Pancreas (tissue), 10 donors: ENCODE results near the gene CYP4F8. TPM values are rescaled to one million over a fixed set of nuclear protein-coding genes. Genes with fewer than 3 reads are reported as not detected.
"Not testable (repeated sequence)": the region's sequence is repeated elsewhere in the genome, so short reads cannot be mapped to it uniquely, and the experiment has no call there.

ENCODE experiments used
- ATAC-seq, 4 donors: fragments of 200-7000 bp; cut with Tn5 transposase; one replicate each; pipeline versions ENCODE4 v1.8.0 to v1.9.1; 2020; ENCODE audit warnings: mild to moderate bottlenecking in 4 of 4, moderate library complexity in 4 of 4
- DNase-seq, 6 donors: peaks; one replicate each; pipeline ENCODE4 v3.0.0-alpha.2; 2020
- FAIRE-seq: peaks from 2 replicates; lab custom pipeline; 2012; peaks lifted over from hg19 to GRCh38; lab: Jason Lieb, UNC
- H3K27ac ChIP-seq, 4 donors: fragments of 200-600 bp; sonication (generic); 1 replicate in 3 of 4; 2 replicates in 1 of 4; pipeline versions ENCODE4 v1.5.0 to v1.8.0; 2020
- H3K27me3 ChIP-seq, 4 donors: fragments of 200-600 bp; one replicate each; pipeline ENCODE4 v1.8.0; 2021
- H3K36me3 ChIP-seq, 3 donors: fragments of 200-600 bp; sonication (generic) in 1 of 3; one replicate each; pipeline versions ENCODE4 v1.5.0 to v1.8.0; 2020 to 2021
- H3K4me1 ChIP-seq, 3 donors: fragments of 200-600 bp; one replicate each; pipeline ENCODE4 v1.8.0; 2021
- H3K4me3 ChIP-seq, 4 donors: fragments of 200-600 bp; sonication (generic) in 2 of 4; one replicate each; pipeline versions ENCODE4 v1.5.0 to v1.8.0; 2020 to 2021
- H3K9me3 ChIP-seq, 4 donors: fragments of 200-600 bp; one replicate each; pipeline ENCODE4 v1.8.0; 2021
- CTCF ChIP-seq, 4 donors: fragments of 200-600 bp; sonication (generic) in 3 of 4; IDR thresholded peaks; one replicate each; pipeline versions ENCODE4 v1.5.0 to v1.8.0; 2021; ENCODE audit warnings: antibody characterized with exemption in 4 of 4
- WGBS, 2 donors: extraction: QIAGEN DNeasy Blood & Tissue Kit; methylation state at CpG; one replicate each; pipeline ENCODE4 v1.1.7; 2013; 5-methylcytosine and 5-hydroxymethylcytosine counted together
- intact Hi-C, 3 donors: fragments of 100-400 bp; cut with DNase I; formaldehyde crosslinking; loops; one replicate each; pipeline versions ENCODE4 v1.11.1 to v1.14.2; 2022
- polyA plus RNA-seq, 2 donors: library from polyadenylated mRNA; stranded (reverse); fragments of 200-250 nt; gene quantifications; one replicate each; pipeline ENCODE4 v1.2.3, GENCODE V29; 2013
- total RNA-seq, 6 donors: library from RNA; stranded (reverse); fragmentation: NEBNext Ultra II Directional in 4 of 6; extraction: Animal tissue kit (Norgen Biotek cat#: 25700) in 4 of 6; gene quantifications; one replicate each; pipeline versions ENCODE4 v1.2.1 to v1.2.4, GENCODE V29; 2021 to 2023
- donor health status: healthy with polysubstance abuse.
- donor health status: DM: no; HTN: no; CAD: no; lungs with moderate emphysema.
- donor health status: DM: no; HTN: no; CAD: no.
- donor health status: control.
- donor health status: control.
- donor health status: Bipolar disorder and iron deficiency.
- donor health status: DM: yes; HTN: yes; CAD: no.
- donor health status: DM: no; HTN: no; CAD: no.
- donor health status: DM: no; HTN: no; CAD: no.
- donor health status: DM: yes; HTN: yes; CAD: no.

Gene CYP4F8
- total and polyA plus RNA-seq, 8 donors: not detected

- no peaks in the 10 kb centered on the region for H3K27me3 ChIP-seq
- H3K9me3 ChIP-seq: no peaks in the 10 kb centered on the region
- H3K36me3 ChIP-seq: no peaks in the 10 kb centered on the region
- no peak for TF ChIP-seq CTCF (IDR thresholded peaks at IDR 0.05)
- WGBS, 2 donors: 32 to 36% methylated on average over 9 of the region's 9 CpGs
- H3K27ac ChIP-seq: no peak overlapping the region
- peak in 3 of 4 donors; percentile 45 to 57 (median 51) for ATAC-seq
- no peak for FAIRE-seq
- no peaks in the 10 kb centered on the region for H3K4me1 ChIP-seq
- H3K4me3 ChIP-seq: no peak overlapping the region
- intact Hi-C loops: no loop called here
- DNase-seq: peak in 1 of 6 donors; percentile 55
Measured at GRCh38 chr19:15673176-15673654, 58.2 kb downstream of the CYP4F8 start.

- FAIRE-seq (no peak), ATAC-seq (no peak), DNase-seq (no peak)
- no peaks in the 10 kb centered on the region for H3K4me1 ChIP-seq
- H3K27ac ChIP-seq: no peak overlapping the region
- intact Hi-C loops: no loop called here
- WGBS, 2 donors: 38 to 47% methylated on average over 2 to 3 of the region's 3 CpGs
- H3K36me3 ChIP-seq: no peaks in the 10 kb centered on the region
- H3K4me3 ChIP-seq: no peak overlapping the region
- H3K27me3 ChIP-seq: no peaks in the 10 kb centered on the region
- no peaks in the 10 kb centered on the region for H3K9me3 ChIP-seq
- TF ChIP-seq CTCF (IDR thresholded peaks at IDR 0.05): no peak
Measured at GRCh38 chr19:15675560-15675959, 60.5 kb downstream of the CYP4F8 start.

- FAIRE-seq: no peak
- H3K36me3 ChIP-seq: no peaks in the 10 kb centered on the region
Measured at GRCh38 chr19:15679089-15679488, 64.1 kb downstream of the CYP4F8 start.

GRCh38 chr19:15679865-15680264 lies 64.8 kb downstream of the CYP4F8 start:
- WGBS, 2 donors: 29 to 46% methylated on average over 4 of the region's 4 CpGs
- H3K27ac ChIP-seq, ATAC-seq, H3K27me3 ChIP-seq, FAIRE-seq, DNase-seq, H3K4me1 ChIP-seq, H3K9me3 ChIP-seq, H3K36me3 ChIP-seq, H3K4me3 ChIP-seq, intact Hi-C loops: not testable (repeated sequence)

More at GRCh38 chr19:15679089-15679488, 64.1 kb downstream of the CYP4F8 start:
- no peaks in the 10 kb centered on the region for H3K9me3 ChIP-seq
- H3K4me1 ChIP-seq: no peaks in the 10 kb centered on the region
- no peak for TF ChIP-seq CTCF (IDR thresholded peaks at IDR 0.05)
- ATAC-seq (no peak), DNase-seq (no peak)
- 7 to 11% methylated on average over 4 of the region's 4 CpGs for WGBS, 2 donors
- H3K27me3 ChIP-seq: no peaks in the 10 kb centered on the region
- H3K4me3 ChIP-seq: no peak overlapping the region
- H3K27ac ChIP-seq: no peak overlapping the region
- intact Hi-C loops: no loop called here

Other genes starting within 250 kb of the CYP4F8 start
- gene AKAP8, start 235.4 kb upstream of the CYP4F8 start, total RNA-seq: 10 to 100 TPM; 14.7 to 23.1 (median 16.5) TPM
- gene AKAP8, start 235.4 kb upstream of the CYP4F8 start, polyA plus RNA-seq: 10 to 100 TPM; 23.5 to 25.9 TPM
- 10 to 100 TPM; 32.7 to 74.8 (median 47.7) TPM for gene AKAP8L, start 196.2 kb upstream of the CYP4F8 start, total RNA-seq
- gene AKAP8L, start 196.2 kb upstream of the CYP4F8 start, polyA plus RNA-seq: 100 to 1,000 TPM; 167 to 239 TPM
- gene WIZ, start 165.3 kb upstream of the CYP4F8 start, total RNA-seq: 10 to 100 TPM; 11.0 to 20.7 (median 15.7) TPM
- 10 to 100 TPM; 15.5 to 23.2 TPM for gene WIZ, start 165.3 kb upstream of the CYP4F8 start, polyA plus RNA-seq
- 1 to 10 TPM in 3 of 6 donors, under 1 TPM in 3; 0.83 to 4.1 (median 1.3) TPM for gene RASAL3, start 150.7 kb upstream of the CYP4F8 start, total RNA-seq
- gene RASAL3, start 150.7 kb upstream of the CYP4F8 start, polyA plus RNA-seq: 1 to 10 TPM; 1.8 to 7.5 TPM
- gene PGLYRP2, start 135.7 kb upstream of the CYP4F8 start, total RNA-seq: under 1 TPM in 1 of 6 donors, not detected in 5; 0.16 TPM
- not detected for gene PGLYRP2, start 135.7 kb upstream of the CYP4F8 start, polyA plus RNA-seq
- under 1 TPM in 1 of 6 donors, not detected in 5; 0.06 TPM for gene CYP4F22, start 106.7 kb upstream of the CYP4F8 start, total RNA-seq
- gene CYP4F22, start 106.7 kb upstream of the CYP4F8 start, polyA plus RNA-seq: not detected
- gene CYP4F3, start 25.7 kb downstream of the CYP4F8 start, total RNA-seq: 1 to 10 TPM in 1 of 6 donors, under 1 TPM in 5; 0.25 to 1.1 (median 0.47) TPM
- 1 to 10 TPM in 1 of 2 donors, under 1 TPM in 1; 0.23 to 1.8 TPM for gene CYP4F3, start 25.7 kb downstream of the CYP4F8 start, polyA plus RNA-seq
- 1 to 10 TPM in 1 of 6 donors, under 1 TPM in 5; 0.28 to 2.0 (median 0.63) TPM for gene CYP4F12, start 57.9 kb downstream of the CYP4F8 start, total RNA-seq
- gene CYP4F12, start 57.9 kb downstream of the CYP4F8 start, polyA plus RNA-seq: 1 to 10 TPM; 3.4 to 6.1 TPM
- gene OR10H2, start 112.8 kb downstream of the CYP4F8 start, total RNA-seq: not detected
- not detected for gene OR10H2, start 112.8 kb downstream of the CYP4F8 start, polyA plus RNA-seq
- gene OR10H3, start 122.8 kb downstream of the CYP4F8 start, total RNA-seq: not detected
- gene OR10H3, start 122.8 kb downstream of the CYP4F8 start, polyA plus RNA-seq: not detected
- gene OR10H5, start 172.4 kb downstream of the CYP4F8 start, total RNA-seq: not detected
- under 1 TPM in 1 of 2 donors, not detected in 1; 0.05 TPM for gene OR10H5, start 172.4 kb downstream of the CYP4F8 start, polyA plus RNA-seq
- under 1 TPM in 1 of 6 donors, not detected in 5; 0.03 TPM for gene OR10H1, start 200.4 kb downstream of the CYP4F8 start, total RNA-seq
- gene OR10H1, start 200.4 kb downstream of the CYP4F8 start, polyA plus RNA-seq: not detected